Measurements from ENCODE around the gene SELENOW. TPM values are rescaled to one million over a fixed set of nuclear protein-coding genes. Genes with fewer than 3 reads are reported as not detected.
"Not testable (repeated sequence)": the region's sequence is repeated elsewhere in the genome, so short reads cannot be mapped to it uniquely, and the experiment has no call there.

SELENOW gene
- total RNA-seq, 2 experiments from 2014 or later = 105 to 106 TPM

GRCh38 chr19:47760632-47760999 is 17.9 kb upstream of the SELENOW start:
- H3K4me1 Mint-ChIP-seq (ENCODE audit: low read depth) = no peaks in the 10 kb centered on the region
- H3K27ac Mint-ChIP-seq = no peak overlapping the region
- no peak for ATAC-seq
- no peaks in the 10 kb centered on the region for H3K9me3 Mint-ChIP-seq
- POLR2A ChIA-PET = interaction anchor here (2.4 to 8.2 kb wide), 2 partner anchors 9 to 14 kb away, joined by 11 to 69 read pairs; partner anchors contain the start of gene NOP53
- intact Hi-C loops (cut with micrococcal nuclease) = no loop called here
- peaks cover 36% of the 10 kb centered on the region for H3K36me3 Mint-ChIP-seq (ENCODE audit: low read depth)
- DNase-seq = no peak
- H3K27me3 Mint-ChIP-seq = no peaks in the 10 kb centered on the region
- CTCF ChIA-PET = no interaction called here
- no peak overlapping the region for H3K4me3 Mint-ChIP-seq
- no peak for TF ChIP-seq CTCF (IDR thresholded peaks at IDR 0.05)

- no peaks in the 10 kb centered on the region for H3K9me3 Mint-ChIP-seq
- H3K4me3 Mint-ChIP-seq = no peak overlapping the region
- no peaks in the 10 kb centered on the region for H3K27me3 Mint-ChIP-seq
- no peak overlapping the region for H3K27ac Mint-ChIP-seq
- H3K36me3 Mint-ChIP-seq (ENCODE audit: low read depth) = peaks cover 31% of the 10 kb centered on the region
- ATAC-seq (no peak), DNase-seq (no peak)
- ChIA-PET POLR2A (interaction anchor here (8.2 kb wide), 1 partner anchor 15 kb away, joined by 69 read pairs; the partner anchor contains the start of gene NOP53), CTCF (no interaction called here)
- no peaks in the 10 kb centered on the region for H3K4me1 Mint-ChIP-seq (ENCODE audit: low read depth)
- intact Hi-C loops (cut with micrococcal nuclease) = no loop called here
- TF ChIP-seq CTCF (IDR thresholded peaks at IDR 0.05) = no peak
These were observed 16.9 kb upstream of the SELENOW start for GRCh38 chr19:47761566-47761965.

GRCh38 chr19:47762151-47762550 is 16.4 kb upstream of the SELENOW start:
- Mint-ChIP-seq H3K36me3 (ENCODE audit: low read depth) (peaks cover 25% of the 10 kb centered on the region), H3K27ac (no peak overlapping the region), H3K4me3 (no peak overlapping the region), H3K4me1 (ENCODE audit: low read depth) (no peaks in the 10 kb centered on the region), H3K9me3 (no peaks in the 10 kb centered on the region), H3K27me3 (no peaks in the 10 kb centered on the region)
- TF ChIP-seq CTCF (IDR thresholded peaks at IDR 0.05) = no peak
- intact Hi-C loops (cut with micrococcal nuclease) = no loop called here
- ChIA-PET POLR2A (interaction anchor here (1.4 to 8.2 kb wide), 2 partner anchors 10 to 15 kb away, joined by 5 to 69 read pairs; partner anchors contain the start of gene NOP53), CTCF (no interaction called here)
- DNase-seq (no peak), ATAC-seq (no peak)

- no peaks in the 10 kb centered on the region for H3K4me1 Mint-ChIP-seq (ENCODE audit: low read depth)
- no peak overlapping the region for H3K4me3 Mint-ChIP-seq
- intact Hi-C loops (cut with micrococcal nuclease) = no loop called here
- DNase-seq = no peak
- POLR2A ChIA-PET = interaction anchor here (1.4 to 8.2 kb wide), 2 partner anchors 11 to 16 kb away, joined by 5 to 69 read pairs; partner anchors contain the start of gene NOP53
- H3K27me3 Mint-ChIP-seq = no peaks in the 10 kb centered on the region
- H3K27ac Mint-ChIP-seq = no peak overlapping the region
- CTCF ChIA-PET = no interaction called here
- ATAC-seq = no peak
- H3K9me3 Mint-ChIP-seq = no peaks in the 10 kb centered on the region
- TF ChIP-seq CTCF (IDR thresholded peaks at IDR 0.05) = no peak
- peaks cover 19% of the 10 kb centered on the region for H3K36me3 Mint-ChIP-seq (ENCODE audit: low read depth)
These were observed 15.7 kb upstream of the SELENOW start for GRCh38 chr19:47762615-47763308.

GRCh38 chr19:47764705-47765104 is 13.8 kb upstream of the SELENOW start:
- H3K9me3 Mint-ChIP-seq; H3K4me3 Mint-ChIP-seq; intact Hi-C loops (cut with micrococcal nuclease); DNase-seq; ATAC-seq; H3K4me1 Mint-ChIP-seq (ENCODE audit: low read depth); H3K27me3 Mint-ChIP-seq; H3K27ac Mint-ChIP-seq; H3K36me3 Mint-ChIP-seq (ENCODE audit: low read depth): not testable (repeated sequence)
- ChIA-PET CTCF (interaction anchor here (1.2 to 3.1 kb wide), 5 partner anchors 20 to 42 kb away, joined by 3 to 15 read pairs (median 6); partner anchors contain the start of gene NOP53), POLR2A (interaction anchor here (0.6 to 0.8 kb wide), 2 partner anchors 17 to 19 kb away, joined by 3 to 4 read pairs; partner anchors contain the start of gene NOP53)

Measured in activated CD8-positive, alpha-beta T cell treated with anti-CD3 and anti-CD28 coated beads for 36 hours (primary cell).